Measurements from ENCODE around the gene PAX5.

DNA sequence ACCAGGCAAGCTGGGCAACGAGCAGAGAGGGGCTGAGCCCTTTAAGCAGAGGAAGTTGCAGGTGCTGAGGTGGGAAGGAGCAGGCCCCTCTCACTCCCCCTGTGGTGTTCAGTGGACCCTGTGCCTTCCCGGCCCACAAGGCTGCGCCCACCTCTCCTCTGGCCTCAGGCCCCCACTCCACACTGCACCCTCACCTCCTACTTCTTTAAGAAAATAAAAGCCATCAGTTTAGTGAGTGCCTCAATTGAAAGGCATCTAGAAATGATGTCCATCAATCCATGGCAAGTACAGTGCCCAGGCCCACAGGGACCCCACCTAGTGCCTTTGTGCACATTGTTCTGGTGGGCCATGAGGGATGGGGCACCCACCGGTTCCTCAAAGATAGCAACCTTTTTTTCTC, 158.0 kb downstream of the PAX5 start:
- TF ChIP-seq, protein P1, sequence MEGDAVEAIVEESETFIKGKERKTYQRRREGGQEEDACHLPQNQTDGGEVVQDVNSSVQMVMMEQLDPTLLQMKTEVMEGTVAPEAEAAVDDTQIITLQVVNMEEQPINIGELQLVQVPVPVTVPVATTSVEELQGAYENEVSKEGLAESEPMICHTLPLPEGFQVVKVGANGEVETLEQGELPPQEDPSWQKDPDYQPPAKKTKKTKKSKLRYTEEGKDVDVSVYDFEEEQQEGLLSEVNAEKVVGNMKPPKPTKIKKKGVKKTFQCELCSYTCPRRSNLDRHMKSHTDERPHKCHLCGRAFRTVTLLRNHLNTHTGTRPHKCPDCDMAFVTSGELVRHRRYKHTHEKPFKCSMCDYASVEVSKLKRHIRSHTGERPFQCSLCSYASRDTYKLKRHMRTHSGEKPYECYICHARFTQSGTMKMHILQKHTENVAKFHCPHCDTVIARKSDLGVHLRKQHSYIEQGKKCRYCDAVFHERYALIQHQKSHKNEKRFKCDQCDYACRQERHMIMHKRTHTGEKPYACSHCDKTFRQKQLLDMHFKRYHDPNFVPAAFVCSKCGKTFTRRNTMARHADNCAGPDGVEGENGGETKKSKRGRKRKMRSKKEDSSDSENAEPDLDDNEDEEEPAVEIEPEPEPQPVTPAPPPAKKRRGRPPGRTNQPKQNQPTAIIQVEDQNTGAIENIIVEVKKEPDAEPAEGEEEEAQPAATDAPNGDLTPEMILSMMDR (IDR thresholded peaks at IDR 0.05), result no peak
- no peak for TF ChIP-seq POLR2A (IDR thresholded peaks at IDR 0.05)
